GM12801 (cell line): ENCODE results near the gene RPL29.

Experiments
- TF ChIP-seq, protein P1 (sequence below): IDR thresholded peaks from one replicate; pipeline ENCODE4 v1.5.1; 2011; ENCODE audit warnings: control low read depth; ENCODE audit not compliant: insufficient read length; ENCODE audit errors: extremely low read depth

The RPL29 gene

GRCh38 chr3:51949121-51949520, 46.6 kb downstream of the RPL29 start:
- TF ChIP-seq, protein P1, sequence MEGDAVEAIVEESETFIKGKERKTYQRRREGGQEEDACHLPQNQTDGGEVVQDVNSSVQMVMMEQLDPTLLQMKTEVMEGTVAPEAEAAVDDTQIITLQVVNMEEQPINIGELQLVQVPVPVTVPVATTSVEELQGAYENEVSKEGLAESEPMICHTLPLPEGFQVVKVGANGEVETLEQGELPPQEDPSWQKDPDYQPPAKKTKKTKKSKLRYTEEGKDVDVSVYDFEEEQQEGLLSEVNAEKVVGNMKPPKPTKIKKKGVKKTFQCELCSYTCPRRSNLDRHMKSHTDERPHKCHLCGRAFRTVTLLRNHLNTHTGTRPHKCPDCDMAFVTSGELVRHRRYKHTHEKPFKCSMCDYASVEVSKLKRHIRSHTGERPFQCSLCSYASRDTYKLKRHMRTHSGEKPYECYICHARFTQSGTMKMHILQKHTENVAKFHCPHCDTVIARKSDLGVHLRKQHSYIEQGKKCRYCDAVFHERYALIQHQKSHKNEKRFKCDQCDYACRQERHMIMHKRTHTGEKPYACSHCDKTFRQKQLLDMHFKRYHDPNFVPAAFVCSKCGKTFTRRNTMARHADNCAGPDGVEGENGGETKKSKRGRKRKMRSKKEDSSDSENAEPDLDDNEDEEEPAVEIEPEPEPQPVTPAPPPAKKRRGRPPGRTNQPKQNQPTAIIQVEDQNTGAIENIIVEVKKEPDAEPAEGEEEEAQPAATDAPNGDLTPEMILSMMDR: no peak

GRCh38 chr3:51948016-51948580, 47.6 kb downstream of the RPL29 start:
- TF ChIP-seq, protein P1: no peak

GRCh38 chr3:51947215-51947900, 48.3 kb downstream of the RPL29 start:
- TF ChIP-seq, protein P1: no peak

GRCh38 chr3:51946796-51947195, 48.9 kb downstream of the RPL29 start:
- TF ChIP-seq, protein P1: no peak

DNA sequence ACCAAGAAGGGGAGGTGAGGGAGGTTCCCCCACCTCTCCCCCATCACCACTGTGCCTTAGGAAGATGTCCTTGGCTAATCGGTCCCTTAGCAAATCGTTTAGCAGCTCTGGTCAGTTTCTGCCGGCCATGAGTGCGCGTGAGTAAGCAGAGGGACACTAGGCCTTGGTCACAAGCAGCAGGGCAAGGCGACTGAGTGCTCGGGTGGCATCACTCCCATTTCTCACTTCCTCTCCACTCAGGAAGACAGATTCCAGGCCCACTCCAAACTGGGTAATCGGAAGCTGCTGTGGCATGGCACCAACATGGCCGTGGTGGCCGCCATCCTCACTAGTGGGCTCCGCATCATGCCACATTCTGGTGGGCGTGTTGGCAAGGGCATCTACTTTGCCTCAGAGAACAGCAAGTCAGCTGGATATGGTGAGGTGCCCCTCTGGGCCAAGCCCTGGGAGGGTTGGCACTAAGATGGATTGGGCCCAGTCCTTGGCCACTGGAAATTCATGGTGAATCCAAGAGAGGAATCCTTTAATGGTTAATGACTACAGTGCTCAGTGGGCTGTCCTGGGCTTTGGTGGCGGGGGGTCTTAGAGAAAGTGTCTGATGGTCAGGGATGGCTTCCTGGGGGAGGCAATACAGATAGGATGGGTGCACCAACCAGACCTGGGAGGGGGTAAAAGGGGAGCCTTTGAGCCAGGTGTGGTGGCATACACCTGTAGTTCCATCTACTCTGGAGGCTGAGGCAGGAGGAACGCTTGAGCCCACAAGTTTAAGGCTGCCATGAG, 49.6 kb downstream of the RPL29 start:
- TF ChIP-seq, protein P1: no peak

DNA sequence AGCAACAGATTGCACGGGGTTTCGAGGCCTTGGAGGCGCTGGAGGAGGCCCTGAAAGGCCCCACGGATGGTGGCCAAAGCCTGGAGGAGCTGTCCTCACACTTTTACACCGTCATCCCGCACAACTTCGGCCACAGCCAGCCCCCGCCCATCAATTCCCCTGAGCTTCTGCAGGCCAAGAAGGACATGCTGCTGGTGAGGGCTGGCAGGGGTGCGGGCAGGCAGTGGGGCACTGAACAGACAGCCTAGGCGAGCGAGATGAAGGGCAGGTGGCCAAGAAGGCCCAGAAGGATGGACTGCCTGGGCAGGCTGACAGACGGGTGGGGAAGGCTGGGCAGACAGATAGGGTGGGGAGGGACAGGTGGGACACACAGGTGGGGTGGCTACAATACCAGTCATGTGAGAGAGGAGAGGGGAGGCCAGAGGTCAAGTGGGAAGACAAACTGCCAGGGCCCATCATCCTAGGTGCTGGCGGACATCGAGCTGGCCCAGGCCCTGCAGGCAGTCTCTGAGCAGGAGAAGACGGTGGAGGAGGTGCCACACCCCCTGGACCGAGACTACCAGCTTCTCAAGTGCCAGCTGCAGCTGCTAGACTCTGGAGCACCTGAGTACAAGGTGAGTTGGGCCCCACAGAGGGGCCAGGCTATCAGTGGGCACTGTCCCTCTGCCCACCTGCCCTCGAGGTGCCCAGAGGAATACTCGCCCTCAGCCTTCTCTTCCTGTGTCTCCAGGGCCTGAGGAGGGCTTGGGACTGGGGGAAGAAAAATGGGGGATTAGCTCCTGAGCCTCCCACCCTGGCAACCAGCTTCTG, 50.5 kb downstream of the RPL29 start:
- TF ChIP-seq, protein P1: no peak
